Neural progenitor cell (in vitro differentiated cells): ENCODE results near the gene AXL.

Experiments used
- CTCF ChIP-seq: fragments of 200-600 bp; sonication (generic); IDR thresholded peaks from 2 replicates; pipeline ENCODE4 v1.5.1; 2017; ENCODE audit warnings: antibody characterized with exemption, mild to moderate bottlenecking
- EZH2 ChIP-seq: fragments of 200-600 bp; sonication (generic); IDR thresholded peaks from 2 replicates; pipeline ENCODE4 v1.6.1; 2017; ENCODE audit warnings: antibody characterized with exemption, mild to moderate bottlenecking, moderate library complexity

- TF ChIP-seq CTCF = no peak
- no peak for TF ChIP-seq EZH2
Measured at GRCh38 chr19:41278478-41278877, 59.5 kb downstream of the AXL start.
